H9 (cell line): ENCODE data around the gene SIL1. TPM values are rescaled to one million over a fixed set of nuclear protein-coding genes. Genes with fewer than 3 reads are reported as not detected.

Experiments used
- DNase-seq: peaks from one replicate; pipeline ENCODE4 v3.0.0-alpha.2; 2017
- H2AFZ ChIP-seq: one replicate; pipeline ENCODE4 v1.6.1; 2013; ENCODE audit warnings: mild to moderate bottlenecking, low read length, control low read depth, moderate library complexity
- H2AK5ac ChIP-seq: 2 replicates; pipeline ENCODE4 v1.6.1; 2013; ENCODE audit warnings: low read length, control low read depth, mixed read lengths; ENCODE audit not compliant: insufficient read length
- H2BK120ac ChIP-seq: one replicate; pipeline ENCODE4 v1.6.1; 2013; ENCODE audit warnings: low read depth, mild to moderate bottlenecking, low read length, control low read depth, inconsistent platforms; ENCODE audit not compliant: poor library complexity, severe bottlenecking
- H2BK12ac ChIP-seq: 2 replicates; pipeline ENCODE4 v1.6.1; 2013; ENCODE audit warnings: low read length, control low read depth, mixed read lengths, low read depth; ENCODE audit not compliant: insufficient read length
- H2BK15ac ChIP-seq: 2 replicates; pipeline ENCODE4 v1.6.1; 2013; ENCODE audit warnings: low read depth, low read length, control low read depth
- H2BK20ac ChIP-seq: one replicate; pipeline ENCODE4 v1.6.1; 2013; ENCODE audit warnings: low read depth, mild to moderate bottlenecking, low read length, control low read depth, inconsistent platforms; ENCODE audit not compliant: poor library complexity, severe bottlenecking
- H2BK5ac ChIP-seq: 2 replicates; pipeline ENCODE4 v1.6.1; 2013; ENCODE audit warnings: low read length, control low read depth, mixed read lengths; ENCODE audit not compliant: insufficient read length
- H3K14ac ChIP-seq: 2 replicates; pipeline ENCODE4 v1.6.1; 2013; ENCODE audit warnings: low read length, control low read depth; ENCODE audit not compliant: insufficient read depth
- H3K18ac ChIP-seq: 2 replicates; pipeline ENCODE4 v1.6.1; 2013; ENCODE audit warnings: low read depth, mild to moderate bottlenecking, mixed read lengths, low read length, control low read depth; ENCODE audit not compliant: insufficient read length
- H3K23ac ChIP-seq: 2 replicates; pipeline ENCODE4 v1.6.1; 2013; ENCODE audit warnings: low read length, control low read depth, mixed read lengths, low read depth; ENCODE audit not compliant: insufficient read length
- H3K23me2 ChIP-seq: 2 replicates; pipeline ENCODE4 v1.6.1; 2013; ENCODE audit warnings: low read depth, mild to moderate bottlenecking, mixed read lengths, low read length, control low read depth; ENCODE audit not compliant: insufficient read length, poor library complexity, severe bottlenecking
- H3K27ac ChIP-seq: 2 replicates; pipeline ENCODE4 v1.5.1; 2013; ENCODE audit warnings: low read length, control low read depth, mixed read lengths, low read depth; ENCODE audit not compliant: insufficient read length
- H3K27me3 ChIP-seq: 2 replicates; pipeline ENCODE4 v1.6.1; 2013; ENCODE audit warnings: low read length, control low read depth, inconsistent platforms; ENCODE audit not compliant: insufficient read depth
- H3K4ac ChIP-seq: 2 replicates; pipeline ENCODE4 v1.6.1; 2013; ENCODE audit warnings: low read depth, mild to moderate bottlenecking, control low read depth, inconsistent platforms, low read length, moderate library complexity
- H3K4me1 ChIP-seq: 2 replicates; pipeline ENCODE4 v1.6.1; 2013; ENCODE audit warnings: low read length, control low read depth, inconsistent platforms; ENCODE audit not compliant: insufficient read depth
- H3K4me2 ChIP-seq: 2 replicates; pipeline ENCODE4 v1.6.1; 2013; ENCODE audit warnings: low read length, control low read depth, mixed read lengths; ENCODE audit not compliant: insufficient read length, insufficient read depth
- H3K56ac ChIP-seq: 2 replicates; pipeline ENCODE4 v1.6.1; 2013; ENCODE audit warnings: low read depth, mild to moderate bottlenecking, mixed read lengths, low read length, control low read depth; ENCODE audit not compliant: insufficient read length
- H3K79me1 ChIP-seq: 2 replicates; pipeline ENCODE4 v1.6.1; 2013; ENCODE audit warnings: low read depth, mild to moderate bottlenecking, moderate library complexity, low read length, control low read depth, inconsistent platforms; ENCODE audit not compliant: insufficient read depth, poor library complexity, severe bottlenecking
- H3K79me2 ChIP-seq: 2 replicates; pipeline ENCODE4 v1.6.1; 2013; ENCODE audit warnings: low read length, control low read depth, inconsistent platforms; ENCODE audit not compliant: insufficient read depth
- H3K9ac ChIP-seq: 2 replicates; pipeline ENCODE4 v1.6.1; 2013; ENCODE audit warnings: low read length, control low read depth, mixed read lengths; ENCODE audit not compliant: insufficient read length; ENCODE audit errors: extremely low read depth
- H3K9me3 ChIP-seq: one replicate; pipeline ENCODE4 v1.6.1; 2013; ENCODE audit warnings: low read depth, low read length, inconsistent platforms; ENCODE audit not compliant: control insufficient read depth
- H3T11ph ChIP-seq: one replicate; pipeline ENCODE4 v1.6.1; 2013; ENCODE audit warnings: mild to moderate bottlenecking, low read length, control low read depth, inconsistent platforms
- H4K20me1 ChIP-seq: one replicate; pipeline ENCODE4 v1.6.1; 2013; ENCODE audit not compliant: control insufficient read depth, insufficient read length, insufficient read depth
- H4K5ac ChIP-seq: 2 replicates; pipeline ENCODE4 v1.6.1; 2013; ENCODE audit warnings: low read depth, mild to moderate bottlenecking, mixed read lengths, low read length, control low read depth; ENCODE audit not compliant: insufficient read length
- H4K8ac ChIP-seq: replicated peaks from 2 replicates; pipeline ENCODE4 v1.6.1; 2013; ENCODE audit warnings: low read length, control low read depth, mixed read lengths, low read depth; ENCODE audit not compliant: insufficient read length
- H4K91ac ChIP-seq: 2 replicates; pipeline ENCODE4 v1.6.1; 2013; ENCODE audit warnings: low read depth, mild to moderate bottlenecking, moderate library complexity, mixed read lengths, low read length, control low read depth; ENCODE audit not compliant: insufficient read length
- H3K27ac Mint-ChIP-seq, 3 experiments: 2 replicates in 2 of 3; 3 replicates in 1 of 3; pipeline ENCODE4 v1.8.0; 2020 to 2021; ENCODE audit warnings: mixed read lengths in 3 of 3, mild to moderate bottlenecking in 1 of 3, moderate library complexity in 1 of 3
- H3K27me3 Mint-ChIP-seq: 2 replicates; pipeline ENCODE4 v1.8.0; 2021; ENCODE audit warnings: low read depth, mild to moderate bottlenecking, moderate library complexity, mixed read lengths
- H3K36me3 Mint-ChIP-seq, 3 experiments: 2 replicates in 2 of 3; 3 replicates in 1 of 3; pipeline ENCODE4 v1.8.0; 2020 to 2021; ENCODE audit warnings: low read depth in 3 of 3, mixed read lengths in 3 of 3; ENCODE audit not compliant: insufficient read depth in 1 of 3
- H3K4me1 Mint-ChIP-seq, 2 experiments: 2 replicates each; pipeline ENCODE4 v1.8.0; 2020; ENCODE audit warnings: mixed read lengths in 2 of 2
- H3K4me3 Mint-ChIP-seq, 2 experiments: 2 replicates in 1 of 2; 3 replicates in 1 of 2; pipeline ENCODE4 v1.8.0; 2020 to 2021; ENCODE audit warnings: mild to moderate bottlenecking in 2 of 2, mixed read lengths in 2 of 2, moderate library complexity in 1 of 2
- H3K9me3 Mint-ChIP-seq, 2 experiments: 2 replicates in 1 of 2; 3 replicates in 1 of 2; pipeline ENCODE4 v1.8.0; 2020; ENCODE audit warnings: mild to moderate bottlenecking in 2 of 2, mixed read lengths in 2 of 2, moderate library complexity in 1 of 2
- WGBS: extraction: QIAGEN DNeasy Blood & Tissue Kit; methylation state at CpG from one replicate; pipeline ENCODE4 v1.1.7; 2013; ENCODE audit warnings: missing lambda C conversion rate, low lambda C conversion rate, mixed read lengths; ENCODE audit not compliant: insufficient read length; ENCODE audit errors: extremely low coverage; 5-methylcytosine and 5-hydroxymethylcytosine counted together
- total RNA-seq: library from RNA; stranded (reverse); gene quantifications from 2 replicates; pipeline ENCODE4 v1.2.1, GENCODE V29; 2021
- TF ChIP-seq, protein P1 (sequence below): fragments of 200-600 bp; sonication (generic); conservative IDR thresholded peaks from 3 replicates; pipeline ENCODE4 v1.8.0; 2021; ENCODE audit warnings: antibody characterized with exemption, mild to moderate bottlenecking

The SIL1 gene
- total RNA-seq, 1 experiment from 2014 or later, result 10.6 TPM

DNA sequence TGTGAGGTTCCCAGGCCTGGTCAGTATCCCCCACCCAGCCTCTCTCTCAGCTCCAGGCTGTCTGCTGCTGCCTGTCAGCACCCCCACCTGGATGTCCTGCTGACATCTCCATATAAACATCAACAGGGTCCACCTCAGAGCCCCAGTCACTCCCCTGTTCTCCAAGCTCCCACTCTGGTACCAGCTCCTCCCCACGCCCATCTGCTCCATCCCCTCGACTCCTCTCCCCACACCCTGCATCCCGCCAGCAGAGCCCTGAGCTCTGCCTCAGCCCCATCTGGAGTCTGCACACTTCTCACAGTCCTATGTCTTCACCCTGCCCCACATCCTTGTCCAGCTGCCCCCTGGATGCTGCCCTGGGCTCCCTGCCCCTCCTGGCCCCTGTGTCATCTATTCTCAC lies 255.3 kb downstream of the SIL1 start:
- Histone ChIP-seq H3K27me3 (no peaks in the 10 kb centered on the region), H2AFZ (no peak overlapping the region), H3K9ac (no peak overlapping the region), H3K23ac (no peak overlapping the region), H2BK12ac (no peak overlapping the region), H2BK5ac (no peak overlapping the region), H4K20me1 (no peaks in the 10 kb centered on the region), H3K14ac (no peak overlapping the region; the same call in 1 of the 2 replicates), H3K79me1 (no peaks in the 10 kb centered on the region), H3K18ac (no peak overlapping the region), H4K5ac (no peak overlapping the region), H2BK20ac (no peak overlapping the region), H3K9me3 (no peaks in the 10 kb centered on the region), H2BK120ac (no peak overlapping the region), H3K4me1 (no peaks in the 10 kb centered on the region; the same call in 1 of the 2 replicates), H2BK15ac (no peak overlapping the region), H4K8ac (no peak overlapping the region), H3K27ac (no peak overlapping the region), H3K4me2 (no peak overlapping the region), H4K91ac (no peak overlapping the region), H3T11ph (no peak overlapping the region), H3K23me2 (no peaks in the 10 kb centered on the region), H2AK5ac (no peak overlapping the region), H3K79me2 (no peaks in the 10 kb centered on the region), H3K56ac (no peak overlapping the region), H3K4ac (no peak overlapping the region)
- TF ChIP-seq, protein P1, sequence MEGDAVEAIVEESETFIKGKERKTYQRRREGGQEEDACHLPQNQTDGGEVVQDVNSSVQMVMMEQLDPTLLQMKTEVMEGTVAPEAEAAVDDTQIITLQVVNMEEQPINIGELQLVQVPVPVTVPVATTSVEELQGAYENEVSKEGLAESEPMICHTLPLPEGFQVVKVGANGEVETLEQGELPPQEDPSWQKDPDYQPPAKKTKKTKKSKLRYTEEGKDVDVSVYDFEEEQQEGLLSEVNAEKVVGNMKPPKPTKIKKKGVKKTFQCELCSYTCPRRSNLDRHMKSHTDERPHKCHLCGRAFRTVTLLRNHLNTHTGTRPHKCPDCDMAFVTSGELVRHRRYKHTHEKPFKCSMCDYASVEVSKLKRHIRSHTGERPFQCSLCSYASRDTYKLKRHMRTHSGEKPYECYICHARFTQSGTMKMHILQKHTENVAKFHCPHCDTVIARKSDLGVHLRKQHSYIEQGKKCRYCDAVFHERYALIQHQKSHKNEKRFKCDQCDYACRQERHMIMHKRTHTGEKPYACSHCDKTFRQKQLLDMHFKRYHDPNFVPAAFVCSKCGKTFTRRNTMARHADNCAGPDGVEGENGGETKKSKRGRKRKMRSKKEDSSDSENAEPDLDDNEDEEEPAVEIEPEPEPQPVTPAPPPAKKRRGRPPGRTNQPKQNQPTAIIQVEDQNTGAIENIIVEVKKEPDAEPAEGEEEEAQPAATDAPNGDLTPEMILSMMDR, result no peak
- no peak for DNase-seq
- Mint-ChIP-seq H3K9me3 (no peaks in the 10 kb centered on the region), H3K36me3 (peaks cover 0 to 3% (median 0%) of the 10 kb centered on the region in 3 experiments; a peak in 1 of 7 replicates), H3K4me3 (no peak overlapping the region), H3K27ac (peak overlapping the region in 1 of 3 experiments; percentile 83; a peak in 1 of 7 replicates), H3K27me3 (peaks cover 3% of the 10 kb centered on the region; the same call in 1 of the 2 replicates), H3K4me1 (peaks cover 36 to 47% of the 10 kb centered on the region in 2 experiments)
- WGBS, result no CpG with 5 or more reads among the region's 3 CpGs
